GM19099 (cell line): ENCODE data around the gene MRPL3.

Experiments used
- POLR2A ChIP-seq: IDR thresholded peaks from 3 replicates; pipeline ENCODE4 v1.6.1; 2011; ENCODE audit warnings: low read depth; ENCODE audit not compliant: insufficient read length; ENCODE audit errors: extremely low read depth

Gene MRPL3

DNA sequence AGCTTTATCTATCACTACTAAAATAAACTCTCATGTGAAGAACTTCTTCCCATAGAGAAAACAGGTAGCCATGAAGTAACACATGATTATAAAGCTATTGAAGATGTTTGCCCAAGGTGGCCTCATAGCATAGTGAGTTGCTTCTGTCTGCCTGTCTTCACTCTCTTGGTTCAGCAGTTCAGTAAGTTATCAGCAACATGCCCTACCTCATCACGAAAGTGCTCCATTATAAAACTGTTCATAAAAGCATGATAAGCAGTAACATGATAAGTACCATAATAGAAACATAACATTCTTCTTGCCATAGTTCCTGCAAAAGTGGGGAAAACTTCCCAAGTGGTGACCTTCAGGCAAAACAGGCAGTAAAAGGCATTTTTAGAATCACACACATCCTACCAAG, 45.6 kb downstream of the MRPL3 start:
- no peak for TF ChIP-seq POLR2A

GRCh38 chr3:131454501-131454900, 48.3 kb downstream of the MRPL3 start:
- TF ChIP-seq POLR2A = no peak

GRCh38 chr3:131453533-131453932, 49.2 kb downstream of the MRPL3 start:
- no peak for TF ChIP-seq POLR2A

DNA sequence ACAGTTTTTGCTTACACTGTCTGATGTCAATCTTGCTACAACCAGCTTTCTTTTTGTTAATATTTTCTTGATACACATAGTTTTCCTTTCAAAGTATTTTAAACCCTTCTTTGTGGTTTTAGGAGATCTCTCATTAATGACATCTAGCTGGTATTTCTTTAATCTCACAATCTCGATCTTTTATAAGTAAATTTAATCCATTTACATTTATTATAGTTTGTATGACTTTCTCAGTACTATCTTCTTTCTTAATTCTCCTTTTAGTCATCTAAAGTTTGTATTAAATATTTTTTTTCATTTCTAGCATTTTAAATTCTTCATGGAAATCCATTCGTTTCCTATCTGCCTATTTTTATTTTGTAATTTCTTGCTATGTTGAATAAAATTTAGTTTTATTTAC, 55.4 kb downstream of the MRPL3 start:
- no peak for TF ChIP-seq POLR2A

- no peak for TF ChIP-seq POLR2A
These were observed 58.6 kb downstream of the MRPL3 start for GRCh38 chr3:131444180-131444579.

DNA sequence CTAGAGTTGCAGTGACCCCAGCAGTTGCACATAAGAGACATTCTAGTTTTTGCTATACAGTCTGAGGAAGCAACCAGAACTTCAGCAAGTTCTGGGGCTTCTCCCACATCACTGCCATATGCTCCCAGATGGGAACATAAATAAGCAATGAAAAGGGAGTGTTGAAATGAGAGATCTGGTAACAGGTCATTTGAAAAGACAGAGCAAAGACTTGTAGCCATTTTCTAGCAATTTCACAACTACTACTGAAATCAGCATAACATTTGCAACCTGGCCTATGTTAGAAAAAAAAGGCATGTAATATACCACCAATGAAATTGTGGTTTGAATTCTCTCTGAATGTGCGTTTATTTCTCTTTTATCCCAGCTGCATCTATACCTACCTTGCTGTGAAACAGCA, 63.7 kb downstream of the MRPL3 start:
- no peak for TF ChIP-seq POLR2A

GRCh38 chr3:131435000-131435399, 67.8 kb downstream of the MRPL3 start:
- no peak for TF ChIP-seq POLR2A

DNA sequence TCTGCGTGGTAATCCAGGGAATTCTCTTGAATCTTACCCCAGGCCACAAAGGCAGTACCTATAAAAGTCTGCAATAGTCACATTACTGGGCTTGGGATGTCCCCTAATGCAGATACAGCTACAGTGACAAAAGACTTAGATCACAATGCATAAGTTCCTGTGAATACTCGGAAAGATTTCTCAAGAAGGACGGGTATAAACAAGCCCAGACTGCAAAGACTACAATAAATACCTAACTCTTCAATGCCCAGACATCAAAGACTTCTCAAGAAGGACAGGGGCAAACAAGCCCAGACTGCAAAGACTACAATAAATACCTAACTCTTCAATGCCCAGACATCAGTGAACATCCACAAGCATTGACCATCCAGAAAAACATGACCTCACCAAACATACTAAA, 70.3 kb downstream of the MRPL3 start:
- TF ChIP-seq POLR2A = no peak

- no peak for TF ChIP-seq POLR2A
These were observed 71.0 kb downstream of the MRPL3 start for GRCh38 chr3:131431754-131432153.

DNA sequence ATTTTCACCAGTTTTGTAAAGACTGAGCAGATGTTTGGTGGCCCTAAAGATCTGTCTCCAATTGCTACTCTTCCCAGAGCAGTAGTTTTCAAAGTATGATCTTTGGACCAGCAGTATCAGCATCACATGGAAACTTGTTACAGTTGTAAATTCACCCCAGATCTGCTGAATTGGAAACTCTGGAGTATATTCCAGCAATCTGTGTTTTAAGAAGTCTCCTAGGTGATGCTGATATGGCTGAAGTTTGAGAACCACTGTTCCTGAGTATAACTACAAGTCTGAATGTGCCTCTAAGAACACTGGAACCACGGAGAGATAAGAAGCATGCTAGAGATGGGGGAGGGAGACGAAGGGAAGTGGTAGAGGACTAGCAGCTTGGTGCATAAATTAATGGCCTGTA, 75.5 kb downstream of the MRPL3 start:
- no peak for TF ChIP-seq POLR2A

GRCh38 chr3:131421957-131422498, 80.7 kb downstream of the MRPL3 start:
- no peak for TF ChIP-seq POLR2A

DNA sequence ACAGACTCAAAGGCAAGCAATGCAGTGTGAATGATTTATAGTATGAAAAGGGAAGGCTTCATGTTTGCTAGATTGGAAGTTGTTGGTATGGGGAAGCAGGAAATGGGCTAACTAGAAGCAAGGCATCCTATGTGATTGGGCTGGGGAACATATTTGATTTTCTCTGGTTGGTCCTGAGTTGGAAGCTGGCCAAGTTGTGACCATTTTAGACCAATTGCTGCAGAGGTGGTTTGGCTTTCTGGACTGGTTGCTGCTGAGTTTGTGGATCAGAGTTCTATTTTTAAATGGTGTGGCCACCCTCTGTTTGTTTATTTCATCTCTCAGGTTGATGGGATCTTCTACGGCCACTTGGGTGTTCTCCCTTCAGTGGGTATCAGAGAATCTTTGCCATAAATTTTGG, 81.5 kb downstream of the MRPL3 start:
- TF ChIP-seq POLR2A = no peak

GRCh38 chr3:131417751-131418150, 85.0 kb downstream of the MRPL3 start:
- TF ChIP-seq POLR2A = no peak
